A549 treated with CORT108297 at 1 μM for 4 hours (cell line): ENCODE results near the gene SIRT7. TPM values are rescaled to one million over a fixed set of nuclear protein-coding genes. Genes with fewer than 3 reads are reported as not detected.

Experiments used
- total RNA-seq: library from RNA; stranded (reverse); fragments of 200-300 nt; extraction: Qiagen RNA extraction; gene quantifications from 5 replicates; pipeline ENCODE4 v1.2.3, GENCODE V29; 2022

SIRT7 gene, protein sequence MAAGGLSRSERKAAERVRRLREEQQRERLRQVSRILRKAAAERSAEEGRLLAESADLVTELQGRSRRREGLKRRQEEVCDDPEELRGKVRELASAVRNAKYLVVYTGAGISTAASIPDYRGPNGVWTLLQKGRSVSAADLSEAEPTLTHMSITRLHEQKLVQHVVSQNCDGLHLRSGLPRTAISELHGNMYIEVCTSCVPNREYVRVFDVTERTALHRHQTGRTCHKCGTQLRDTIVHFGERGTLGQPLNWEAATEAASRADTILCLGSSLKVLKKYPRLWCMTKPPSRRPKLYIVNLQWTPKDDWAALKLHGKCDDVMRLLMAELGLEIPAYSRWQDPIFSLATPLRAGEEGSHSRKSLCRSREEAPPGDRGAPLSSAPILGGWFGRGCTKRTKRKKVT
- 28.6 to 46.2 TPM (median 44.4 TPM) in 5 replicates for total RNA-seq

DNA sequence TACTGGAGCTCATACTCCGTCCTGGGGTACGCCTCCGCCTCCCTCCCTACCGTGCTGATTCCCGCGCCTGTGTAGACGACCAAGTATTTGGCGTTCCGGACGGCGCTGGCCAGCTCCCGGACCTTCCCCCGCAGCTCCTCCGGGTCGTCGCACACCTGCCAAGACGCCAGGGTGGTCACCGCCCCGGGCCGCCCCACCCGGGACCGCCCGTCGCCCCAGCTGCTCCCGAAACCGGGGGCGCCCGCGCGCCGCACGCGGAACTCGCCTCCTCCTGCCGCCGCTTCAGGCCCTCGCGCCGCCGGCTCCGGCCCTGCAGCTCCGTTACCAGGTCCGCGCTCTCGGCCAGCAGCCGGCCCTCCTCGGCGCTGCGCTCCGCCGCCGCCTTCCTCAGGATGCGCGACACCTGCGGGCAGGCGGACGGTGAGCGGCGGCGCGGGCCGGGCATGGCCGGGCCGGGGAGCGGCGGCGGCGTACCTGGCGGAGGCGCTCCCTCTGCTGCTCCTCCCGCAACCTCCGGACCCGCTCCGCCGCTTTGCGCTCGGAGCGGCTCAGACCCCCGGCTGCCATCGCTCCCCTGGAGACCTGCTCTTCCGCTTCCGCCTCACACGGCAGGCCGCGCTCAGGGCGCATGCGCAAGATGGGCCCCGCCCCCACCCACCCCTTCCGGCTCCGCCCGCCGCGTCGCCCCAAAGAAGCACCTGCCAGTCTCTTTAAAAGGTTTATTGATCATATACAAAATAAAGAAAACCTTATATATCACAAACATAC, at the start of gene SIRT7:
Gene SIRT7 (minus strand): TSS at position 612 of the 768 bp plus-strand sequence. CDS start 45 bp downstream, at position 567.

DNA sequence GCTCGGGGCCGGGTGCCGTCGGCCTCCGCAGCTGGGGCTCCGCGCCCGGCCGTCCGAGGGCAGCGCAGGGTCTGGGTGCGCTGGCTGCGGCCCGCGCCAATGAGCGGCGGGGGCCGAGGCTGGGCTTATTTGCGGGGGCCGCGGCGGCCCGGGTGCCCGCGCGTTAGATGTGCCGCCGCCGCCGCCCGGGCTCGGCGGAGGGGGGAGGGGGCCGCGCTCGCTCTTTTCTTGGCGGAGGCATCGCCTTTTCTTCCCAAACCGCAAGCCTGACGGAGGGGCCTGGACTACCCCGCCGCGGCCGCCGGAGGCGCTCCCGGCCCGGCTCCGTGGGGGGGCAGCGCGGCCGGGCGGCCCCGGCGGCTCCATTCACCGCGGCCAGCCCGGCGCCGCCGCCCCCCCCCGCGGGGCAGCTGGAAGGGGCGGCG, 43.1 kb upstream of the SIRT7 start, which contains the start of gene NOTUM:
Gene NOTUM (minus strand): TSS at position 101 of the 425 bp plus-strand sequence. CDS start 278 bp downstream, outside the sequence.

GRCh38 chr17:81947189-81947588, 29.2 kb upstream of the SIRT7 start, which contains the start of gene MYADML2:
MYADML2 (minus strand) TSS chr17:81947233; CDS start chr17:81941741, 5,492 bp downstream.

DNA sequence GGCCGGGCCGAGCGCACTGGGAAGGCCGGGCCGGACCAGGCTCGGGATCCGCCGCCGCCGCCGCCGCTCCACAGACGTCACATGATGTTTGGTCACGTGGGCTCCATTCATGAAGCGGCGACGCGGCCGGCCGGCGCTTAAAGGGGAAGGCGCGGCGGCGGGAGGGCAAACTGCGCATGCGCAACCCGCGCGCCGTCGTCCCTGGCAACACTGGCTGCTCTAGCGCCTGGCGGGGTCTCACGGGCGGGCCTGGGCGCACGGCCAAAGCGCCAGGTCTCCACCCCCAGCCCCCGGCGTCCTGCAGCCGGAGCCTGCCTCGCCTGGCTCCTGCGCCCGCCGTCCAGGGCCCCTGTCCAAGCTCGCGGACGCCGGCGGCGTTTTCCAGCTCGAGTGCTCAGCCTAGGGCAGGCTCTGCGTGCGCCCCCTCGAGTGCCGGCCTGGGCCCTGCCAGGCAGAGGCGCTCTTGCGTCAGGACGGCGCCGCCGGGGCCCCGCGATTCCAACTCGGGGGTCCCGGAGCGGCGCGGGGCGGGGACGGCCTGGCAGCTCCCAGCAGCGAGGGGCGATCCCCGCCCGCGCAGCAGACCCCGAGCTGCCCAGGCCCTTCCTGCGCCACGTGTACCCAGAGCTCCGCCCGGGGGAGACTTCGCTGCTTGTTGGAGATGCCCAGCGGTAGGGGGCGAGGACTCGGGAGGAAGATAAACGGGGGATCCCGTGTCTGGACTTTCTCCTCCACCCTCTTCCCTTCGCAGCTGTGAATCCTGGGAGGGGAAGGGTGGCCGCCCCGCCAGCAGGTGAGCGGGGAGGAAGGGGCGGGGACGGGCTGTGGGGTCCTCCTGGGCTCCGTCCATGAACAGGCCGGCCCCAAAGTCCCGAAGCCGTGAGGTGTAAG, 9.9 kb upstream of the SIRT7 start, which contains the start of gene MAFG:
Gene MAFG (minus strand): TSS at position 83 of the 891 bp plus-strand sequence. CDS start 4,550 bp downstream, outside the sequence.

DNA sequence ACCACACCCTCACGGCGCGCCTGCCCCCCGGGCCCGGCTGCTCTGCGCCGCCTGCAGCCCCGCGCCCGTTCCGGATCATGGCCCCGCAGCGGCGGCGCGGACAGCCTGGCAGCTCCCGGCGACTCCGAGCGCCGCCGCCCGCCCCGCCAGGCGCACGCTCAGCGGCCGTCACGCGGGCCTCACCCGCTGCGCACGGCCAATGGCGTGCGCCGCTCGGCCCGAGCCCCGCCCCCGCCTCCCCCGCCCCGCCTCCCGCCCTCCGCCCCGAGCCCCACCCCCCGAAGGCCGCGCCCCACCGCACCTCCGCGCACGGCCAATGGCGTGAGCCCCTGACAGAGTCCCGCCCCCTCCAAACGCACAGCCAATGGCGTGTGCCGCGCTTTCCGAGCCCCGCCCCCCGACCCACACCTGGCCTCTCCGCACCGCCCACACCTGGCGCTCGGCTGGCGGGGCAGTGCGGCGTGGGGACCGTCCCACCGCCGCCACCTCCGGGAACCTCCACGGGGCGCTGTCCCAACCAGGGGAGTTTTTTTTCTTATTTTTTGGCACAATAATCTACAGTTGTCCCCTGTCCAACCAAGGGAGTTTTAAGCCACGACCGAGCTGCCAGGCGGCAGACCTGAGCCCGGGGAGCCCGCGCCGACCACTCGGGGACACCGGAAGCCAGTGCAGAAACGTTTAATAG, 6.6 kb downstream of the SIRT7 start, which contains the start of gene PCYT2:
Gene PCYT2 (minus strand): TSS at position 123 of the 685 bp plus-strand sequence. CDS start 44 bp downstream, at position 79.

GRCh38 chr17:81902023-81902652, 15.8 kb downstream of the SIRT7 start, which contains the start of gene NPB:
NPB (plus strand) TSS chr17:81902238; CDS start chr17:81902278, 40 bp downstream.

GRCh38 chr17:81870981-81871386, 47.0 kb downstream of the SIRT7 start, which contains the start of gene ARHGDIA:
ARHGDIA (minus strand) TSS chr17:81871337; CDS start chr17:81869930, 1,407 bp downstream.

Other genes starting within 250 kb of the SIRT7 start
- gene ARL16, start 234.4 kb downstream of the SIRT7 start, total RNA-seq = 45.1 to 55.5 TPM (median 52.3 TPM) in 5 replicates
- gene HGS, start 234.2 kb downstream of the SIRT7 start, total RNA-seq = 142 to 227 TPM (median 216 TPM) in 5 replicates
- gene MRPL12, start 214.8 kb downstream of the SIRT7 start, total RNA-seq = 218 to 333 TPM (median 307 TPM) in 5 replicates
- gene SLC25A10, start 205.9 kb downstream of the SIRT7 start, total RNA-seq = 27.8 to 48.8 TPM (median 47.9 TPM) in 5 replicates
- 0.17 to 0.50 TPM (median 0.23 TPM) in 5 replicates for gene GCGR, start 114.0 kb downstream of the SIRT7 start, total RNA-seq
- gene MCRIP1, start 84.9 kb downstream of the SIRT7 start, total RNA-seq = 78.0 to 115 TPM (median 102 TPM) in 5 replicates
- 0.10 to 0.43 TPM (median 0.17 TPM) in 4 of 5 replicates, not detected in the other for gene PPP1R27, start 83.1 kb downstream of the SIRT7 start, total RNA-seq
- 690 to 732 TPM (median 705 TPM) in 5 replicates for gene P4HB, start 57.6 kb downstream of the SIRT7 start, total RNA-seq
- gene ARHGDIA, start 46.8 kb downstream of the SIRT7 start, total RNA-seq = 603 to 678 TPM (median 626 TPM) in 5 replicates
- 170 to 255 TPM (median 241 TPM) in 5 replicates for gene ALYREF, start 26.6 kb downstream of the SIRT7 start, total RNA-seq
- 182 to 330 TPM (median 298 TPM) in 5 replicates for gene ANAPC11, start 26.5 kb downstream of the SIRT7 start, total RNA-seq
- gene NPB, start 15.9 kb downstream of the SIRT7 start, total RNA-seq = 0.51 to 0.77 TPM (median 0.61 TPM) in 5 replicates
- 12.9 to 17.1 TPM (median 16.7 TPM) in 5 replicates for gene PCYT2, start 6.8 kb downstream of the SIRT7 start, total RNA-seq
- 29.9 to 49.3 TPM (median 41.7 TPM) in 5 replicates for gene MAFG, start 9.6 kb upstream of the SIRT7 start, total RNA-seq
- 66.6 to 94.6 TPM (median 92.7 TPM) in 5 replicates for gene PYCR1, start 19.1 kb upstream of the SIRT7 start, total RNA-seq
- not detected in 5 replicates for gene MYADML2, start 29.1 kb upstream of the SIRT7 start, total RNA-seq
- gene NOTUM, start 43.0 kb upstream of the SIRT7 start, total RNA-seq = 0.30 to 0.57 TPM (median 0.45 TPM) in 5 replicates
- gene ASPSCR1, start 59.5 kb upstream of the SIRT7 start, total RNA-seq = 23.6 to 32.1 TPM (median 29.2 TPM) in 5 replicates
- 148 to 219 TPM (median 196 TPM) in 5 replicates for gene CENPX, start 104.7 kb upstream of the SIRT7 start, total RNA-seq
- 10.5 to 20.2 TPM (median 16.2 TPM) in 5 replicates for gene LRRC45, start 105.1 kb upstream of the SIRT7 start, total RNA-seq
- 22.8 to 41.7 TPM (median 37.9 TPM) in 5 replicates for gene RAC3, start 113.5 kb upstream of the SIRT7 start, total RNA-seq
- gene DCXR, start 119.5 kb upstream of the SIRT7 start, total RNA-seq = 64.0 to 107 TPM (median 101 TPM) in 5 replicates
- gene RFNG, start 133.6 kb upstream of the SIRT7 start, total RNA-seq = 16.5 to 27.3 TPM (median 26.4 TPM) in 5 replicates
- 100 to 150 TPM (median 145 TPM) in 5 replicates for gene GPS1, start 133.7 kb upstream of the SIRT7 start, total RNA-seq
- gene DUS1L, start 147.6 kb upstream of the SIRT7 start, total RNA-seq = 77.1 to 164 TPM (median 141 TPM) in 5 replicates
- 100 to 142 TPM (median 139 TPM) in 5 replicates for gene FASN, start 180.1 kb upstream of the SIRT7 start, total RNA-seq